Measurements from ENCODE around the gene SYNE1.

Gene SYNE1

GRCh38 chr6:152404936-152405595 lies 232.1 kb downstream of the SYNE1 start:
- DNase-seq, result no peak

GRCh38 chr6:152404086-152404857 lies 232.9 kb downstream of the SYNE1 start:
- no peak for DNase-seq

GRCh38 chr6:152402791-152403190 lies 234.4 kb downstream of the SYNE1 start:
- no peak for DNase-seq

- no peak for DNase-seq
Observed at GRCh38 chr6:152401978-152402377, 235.2 kb downstream of the SYNE1 start.

GRCh38 chr6:152399399-152399798 lies 237.8 kb downstream of the SYNE1 start:
- no peak for DNase-seq

GRCh38 chr6:152398993-152399392 lies 238.2 kb downstream of the SYNE1 start:
- no peak for DNase-seq

- DNase-seq, result no peak
Observed at GRCh38 chr6:152398316-152398715, 238.8 kb downstream of the SYNE1 start.

- DNase-seq, result no peak
Observed at GRCh38 chr6:152394303-152394702, 242.9 kb downstream of the SYNE1 start.

GRCh38 chr6:152391179-152391880 lies 245.8 kb downstream of the SYNE1 start:
- DNase-seq, result no peak

- DNase-seq, result no peak
Observed at GRCh38 chr6:152387091-152387490, 250.1 kb downstream of the SYNE1 start.

- no peak for DNase-seq
Observed at GRCh38 chr6:152386131-152386530, 251.0 kb downstream of the SYNE1 start.

- DNase-seq, result no peak
Observed at GRCh38 chr6:152380993-152381898, 255.9 kb downstream of the SYNE1 start.

GRCh38 chr6:152380351-152380767 lies 256.8 kb downstream of the SYNE1 start:
- DNase-seq, result no peak

GRCh38 chr6:152379423-152379822 lies 257.7 kb downstream of the SYNE1 start:
- DNase-seq, result no peak

- no peak for DNase-seq
Observed at GRCh38 chr6:152378169-152378568, 259.0 kb downstream of the SYNE1 start.

GRCh38 chr6:152375197-152375596 lies 262.0 kb downstream of the SYNE1 start:
- DNase-seq, result no peak

- DNase-seq, result no peak
Observed at GRCh38 chr6:152372945-152373344, 264.2 kb downstream of the SYNE1 start.

- no peak for DNase-seq
Observed at GRCh38 chr6:152371775-152372174, 265.4 kb downstream of the SYNE1 start.

- no peak for DNase-seq
Observed at GRCh38 chr6:152368751-152369624, 268.2 kb downstream of the SYNE1 start.

- DNase-seq, result no peak
Observed at GRCh38 chr6:152364866-152365265, 272.3 kb downstream of the SYNE1 start.

- no peak for DNase-seq
Observed at GRCh38 chr6:152360034-152360433, 277.1 kb downstream of the SYNE1 start.

GRCh38 chr6:152356662-152357061 lies 280.5 kb downstream of the SYNE1 start:
- peak; percentile 35 for DNase-seq
